NCI-H187 (cell line): Measurements from ENCODE around the gene LRGUK.
"Not testable (repeated sequence)": the region's sequence is repeated elsewhere in the genome, so short reads cannot be mapped to it uniquely, and the experiment has no call there.

Experiments
- DNase-seq, 2 experiments: peaks; one replicate each; lab custom pipeline; 2025; lab: John Stamatoyannopoulos, UW

LRGUK gene, protein sequence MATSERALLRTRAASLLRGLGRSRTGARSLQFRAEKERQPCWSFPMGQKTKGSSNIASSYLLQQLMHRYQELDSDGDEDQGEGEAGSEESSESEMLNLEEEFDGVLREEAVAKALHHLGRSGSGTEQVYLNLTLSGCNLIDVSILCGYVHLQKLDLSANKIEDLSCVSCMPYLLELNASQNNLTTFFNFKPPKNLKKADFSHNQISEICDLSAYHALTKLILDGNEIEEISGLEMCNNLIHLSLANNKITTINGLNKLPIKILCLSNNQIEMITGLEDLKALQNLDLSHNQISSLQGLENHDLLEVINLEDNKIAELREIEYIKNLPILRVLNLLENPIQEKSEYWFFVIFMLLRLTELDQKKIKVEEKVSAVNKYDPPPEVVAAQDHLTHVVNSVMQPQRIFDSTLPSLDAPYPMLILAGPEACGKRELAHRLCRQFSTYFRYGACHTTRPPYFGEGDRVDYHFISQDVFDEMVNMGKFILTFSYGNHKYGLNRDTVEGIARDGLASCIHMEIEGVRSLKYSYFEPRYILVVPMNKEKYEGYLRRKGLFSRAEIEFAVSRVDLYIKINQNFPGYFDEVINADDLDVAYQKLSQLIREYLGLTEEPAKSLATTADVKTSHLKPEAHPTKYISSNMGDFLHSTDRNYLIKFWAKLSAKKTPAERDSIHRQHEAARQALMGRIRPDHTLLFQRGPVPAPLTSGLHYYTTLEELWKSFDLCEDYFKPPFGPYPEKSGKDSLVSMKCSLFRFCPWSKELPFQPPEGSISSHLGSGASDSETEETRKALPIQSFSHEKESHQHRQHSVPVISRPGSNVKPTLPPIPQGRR

DNA sequence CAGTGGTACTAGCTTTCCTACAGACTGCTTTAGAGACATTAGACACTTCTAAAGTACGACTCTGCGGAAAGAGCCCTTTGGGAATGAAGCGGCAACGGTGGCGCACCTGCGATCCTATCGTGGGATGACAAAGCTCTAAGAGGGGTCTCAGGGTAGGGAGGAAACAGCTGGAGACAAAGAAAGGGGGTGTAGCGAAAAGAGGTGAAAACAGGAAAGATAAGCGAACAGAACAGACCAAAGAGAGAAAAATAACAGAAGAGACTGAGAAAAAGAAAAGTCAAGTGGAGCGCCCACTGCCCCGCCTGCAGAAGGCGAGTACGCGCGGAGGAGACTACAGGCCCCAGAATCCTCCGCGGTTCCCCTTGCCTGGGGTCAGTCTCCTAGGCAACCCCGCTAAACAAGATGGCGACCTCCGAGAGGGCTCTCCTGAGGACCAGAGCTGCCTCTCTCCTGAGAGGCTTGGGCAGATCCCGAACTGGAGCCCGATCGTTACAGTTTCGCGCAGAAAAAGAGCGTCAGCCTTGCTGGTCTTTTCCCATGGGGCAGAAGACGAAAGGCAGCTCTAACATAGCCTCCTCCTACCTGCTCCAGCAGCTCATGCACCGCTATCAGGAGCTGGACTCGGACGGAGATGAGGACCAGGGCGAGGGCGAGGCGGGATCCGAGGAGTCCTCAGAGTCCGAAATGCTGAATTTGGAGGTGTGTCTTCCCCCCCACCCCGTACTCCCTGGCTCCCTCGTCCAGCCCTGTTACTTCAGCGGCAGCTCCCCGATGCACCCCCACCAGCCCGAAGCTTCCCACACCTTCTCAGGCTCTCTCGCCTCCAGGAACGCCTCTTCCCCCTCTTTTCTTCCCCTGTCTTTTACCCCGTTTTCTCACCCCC, at the start of gene LRGUK:
LRGUK (plus strand) TSS at position 375 of the 883 bp plus-strand sequence; CDS start at position 403, 28 bp downstream.
- peak; percentile 47 to 83 for DNase-seq

GRCh38 chr7:134077560-134077959, 49.6 kb upstream of the LRGUK start:
- not testable (repeated sequence) for DNase-seq

- DNase-seq: no peak
Measured at GRCh38 chr7:134078991-134079390, 48.1 kb upstream of the LRGUK start.

- DNase-seq: no peak
Measured at GRCh38 chr7:134081695-134082094, 45.4 kb upstream of the LRGUK start.

- DNase-seq: no peak
Measured at GRCh38 chr7:134083766-134084487, 43.2 kb upstream of the LRGUK start.

- no peak for DNase-seq
Measured at GRCh38 chr7:134084488-134085144, 42.5 kb upstream of the LRGUK start.

DNA sequence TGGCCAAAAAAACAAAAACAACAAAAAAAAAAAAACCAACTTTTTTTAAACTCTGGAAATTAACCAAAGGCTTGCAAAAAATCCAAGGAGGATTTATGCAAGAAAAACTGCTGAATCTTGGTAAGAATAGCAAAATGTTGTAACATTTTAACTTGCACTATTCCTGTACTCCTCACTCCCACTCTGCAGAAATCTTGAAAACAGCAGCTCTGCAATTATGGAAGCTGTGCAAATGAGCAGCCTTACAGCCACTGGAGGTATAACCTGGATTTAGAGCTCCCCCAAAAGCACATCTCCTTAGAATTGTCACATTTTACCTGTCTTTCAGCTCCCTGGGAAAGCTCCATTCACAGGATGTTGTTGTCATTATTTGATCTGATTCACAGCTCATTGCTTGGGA, 41.8 kb upstream of the LRGUK start:
- no peak for DNase-seq

DNA sequence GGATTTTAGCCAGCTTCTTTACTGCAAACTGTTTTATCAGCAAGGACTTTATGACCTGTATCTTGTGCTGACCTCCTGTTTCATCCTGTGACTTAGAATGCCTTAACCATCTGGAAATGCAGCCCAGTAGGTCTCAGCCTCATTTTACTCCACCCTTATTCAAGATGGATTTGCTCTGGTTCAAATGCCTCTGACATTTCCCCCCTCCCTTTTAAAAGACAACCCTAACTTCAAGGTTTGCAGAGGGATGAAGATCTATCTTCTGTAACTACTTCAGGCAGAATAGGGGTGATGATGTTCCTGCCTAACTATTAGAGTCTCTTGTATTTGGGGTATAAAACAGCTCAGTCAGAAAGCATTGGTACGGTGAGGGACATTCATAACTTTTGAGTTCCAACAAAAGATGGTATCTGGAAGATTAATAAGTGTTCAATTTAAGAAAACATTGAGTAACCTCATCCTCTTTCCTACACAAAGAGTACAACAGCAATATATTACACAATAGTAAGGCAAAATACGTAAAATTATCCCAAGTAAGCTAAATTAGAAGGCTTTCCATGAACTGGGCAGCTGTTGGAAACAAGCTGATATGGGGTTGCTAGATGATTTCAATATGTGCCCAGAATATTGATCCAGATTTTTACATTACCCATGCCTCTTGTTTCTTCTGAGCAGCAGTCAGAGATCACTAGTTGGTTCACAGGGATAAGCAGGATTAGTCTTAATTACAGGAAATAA, 40.0 kb upstream of the LRGUK start:
- DNase-seq: no peak

GRCh38 chr7:134088199-134088598, 38.9 kb upstream of the LRGUK start:
- DNase-seq: no peak

GRCh38 chr7:134089446-134089845, 37.7 kb upstream of the LRGUK start:
- no peak for DNase-seq

DNA sequence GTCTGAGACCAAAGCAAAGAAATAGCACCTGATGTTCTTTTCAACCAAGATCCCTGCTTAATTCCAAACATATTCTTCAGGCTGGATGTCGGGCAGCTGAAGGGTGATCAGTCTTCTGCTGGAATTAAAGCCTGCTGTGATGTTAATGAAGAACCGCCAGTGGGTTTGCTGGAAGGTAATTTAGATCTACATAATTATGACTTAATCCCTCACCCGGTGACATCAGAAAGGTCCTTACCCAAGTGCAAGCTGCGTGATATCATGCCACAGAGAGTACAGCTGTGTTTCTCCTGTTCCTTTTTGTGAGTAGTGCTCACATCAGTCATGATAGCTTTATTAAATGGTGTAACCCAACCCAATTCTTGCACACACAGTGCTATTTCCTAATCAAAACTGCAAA, 29.1 kb upstream of the LRGUK start:
- DNase-seq: no peak

DNA sequence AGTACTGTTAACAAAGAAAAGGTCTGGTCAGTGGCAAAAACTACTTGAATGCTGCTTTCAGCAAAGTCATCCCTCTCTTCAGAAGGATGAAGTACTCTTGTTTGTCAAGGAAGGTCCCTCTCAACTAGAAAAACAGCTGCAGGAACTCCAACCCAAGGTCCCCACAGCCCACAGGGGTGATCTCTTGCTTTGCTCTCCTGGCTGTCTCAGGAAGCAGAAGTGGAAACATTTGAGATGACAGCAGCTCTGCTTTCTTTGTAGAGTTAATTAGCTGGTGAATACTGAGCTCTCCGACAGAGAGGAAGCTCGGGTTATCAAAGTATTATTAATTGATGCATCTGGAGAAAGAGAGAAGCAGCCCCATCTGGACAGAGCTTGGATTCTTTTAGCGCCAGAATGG, 25.4 kb upstream of the LRGUK start:
- no peak for DNase-seq

DNA sequence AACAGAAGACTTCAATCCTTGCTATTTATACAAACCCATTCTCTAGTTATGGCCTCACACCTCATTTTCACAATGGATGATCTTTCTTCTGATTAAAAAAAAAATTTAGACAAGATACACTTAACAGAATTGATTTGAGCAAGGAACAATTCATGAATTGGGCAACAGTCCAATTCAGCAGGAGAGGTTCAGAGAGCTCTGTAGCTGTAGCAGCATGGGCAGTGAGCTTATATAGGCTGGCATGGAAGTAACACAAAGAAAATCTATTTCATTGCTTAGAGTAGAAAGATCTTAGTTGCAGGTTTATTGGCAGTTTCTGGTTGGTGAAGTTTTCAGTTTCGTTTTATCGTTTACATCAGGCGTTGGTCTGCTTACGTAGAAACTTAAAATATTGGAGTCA, 23.0 kb upstream of the LRGUK start:
- no peak for DNase-seq

GRCh38 chr7:134105841-134106240, 21.3 kb upstream of the LRGUK start:
- no peak for DNase-seq

GRCh38 chr7:134108802-134109201, 18.3 kb upstream of the LRGUK start:
- no peak for DNase-seq

GRCh38 chr7:134113655-134114054, 13.5 kb upstream of the LRGUK start:
- DNase-seq: no peak

- DNase-seq: no peak
Measured at GRCh38 chr7:134114992-134115391, 12.1 kb upstream of the LRGUK start.

DNA sequence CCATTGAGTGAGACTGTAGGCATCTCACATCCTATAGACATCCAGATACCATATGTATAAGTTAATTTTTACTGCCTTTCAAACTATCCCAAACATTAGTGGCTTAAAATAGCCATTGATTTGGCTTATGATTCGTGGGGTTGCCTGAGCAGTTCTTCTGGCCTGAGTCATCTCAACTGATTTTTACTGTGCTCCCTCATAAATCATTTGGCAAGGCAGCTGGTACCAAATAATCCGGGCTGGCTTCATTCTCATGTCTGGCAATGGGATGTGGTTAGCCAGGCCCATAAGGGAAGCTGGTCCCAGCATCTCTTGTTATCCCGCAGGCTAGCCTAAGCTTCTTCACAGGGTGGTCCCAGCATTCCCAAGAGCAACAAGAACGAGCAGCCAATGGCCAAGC, 6.7 kb upstream of the LRGUK start:
- no peak for DNase-seq

DNA sequence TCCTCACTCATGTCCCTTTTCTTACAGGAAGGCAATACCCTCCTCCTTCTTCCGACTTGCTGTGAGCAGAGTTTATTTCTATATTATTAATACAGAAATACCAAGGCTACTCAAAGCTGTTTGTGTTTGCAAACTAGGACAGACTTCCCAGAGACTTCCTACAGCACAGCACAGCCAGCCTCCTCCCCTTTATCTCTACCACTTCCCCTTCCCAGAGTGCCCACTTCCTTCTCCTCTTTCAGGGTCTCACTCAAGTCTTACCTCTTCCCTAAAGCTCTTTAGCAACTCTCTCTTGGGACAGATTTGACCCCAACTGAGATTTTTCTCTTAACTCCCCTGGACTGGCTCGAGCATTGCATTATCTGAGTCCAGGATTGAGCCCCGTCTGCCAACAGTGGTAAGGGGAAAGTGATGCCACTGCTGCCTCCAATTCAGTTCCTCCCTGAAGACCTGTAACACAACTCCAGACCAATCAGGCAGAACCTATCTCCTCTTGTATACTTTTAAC, 5.5 kb upstream of the LRGUK start:
- DNase-seq: no peak

GRCh38 chr7:134122980-134123379, 4.2 kb upstream of the LRGUK start:
- no peak for DNase-seq
